HUES64 (cell line): ENCODE data around the gene LPAR1.
"Not testable (repeated sequence)": the region's sequence is repeated elsewhere in the genome, so short reads cannot be mapped to it uniquely, and the experiment has no call there.

Experiments used
- H3K27ac ChIP-seq: 2 replicates; pipeline ENCODE4 v1.7.0; 2013; ENCODE audit warnings: low read depth, low read length, inconsistent platforms
- H3K27me3 ChIP-seq: 2 replicates; pipeline ENCODE4 v1.6.1; 2013; ENCODE audit warnings: mild to moderate bottlenecking, low read length; ENCODE audit not compliant: insufficient read depth
- H3K36me3 ChIP-seq: 2 replicates; pipeline ENCODE4 v1.6.1; 2013; ENCODE audit warnings: mild to moderate bottlenecking, low read length; ENCODE audit not compliant: insufficient read depth
- H3K4me1 ChIP-seq: 2 replicates; pipeline ENCODE4 v1.6.1; 2013; ENCODE audit warnings: mild to moderate bottlenecking, low read length, moderate library complexity; ENCODE audit not compliant: insufficient read depth
- H3K4me3 ChIP-seq: 2 replicates; pipeline ENCODE4 v1.5.1; 2013; ENCODE audit warnings: mild to moderate bottlenecking, low read length, moderate library complexity
- H3K9ac ChIP-seq: 2 replicates; pipeline ENCODE4 v1.6.1; 2013; ENCODE audit warnings: mild to moderate bottlenecking, low read depth, low read length
- H3K9me3 ChIP-seq: 2 replicates; pipeline ENCODE4 v1.6.1; 2013; ENCODE audit warnings: low read depth, low read length; ENCODE audit not compliant: insufficient read depth
- WGBS: fragments of 150-250, 120-280 bp; methylation state at CpG from one replicate; pipeline ENCODE4 v1.1.7; 2013; ENCODE audit warnings: missing lambda C conversion rate; 5-methylcytosine and 5-hydroxymethylcytosine counted together

The LPAR1 gene

DNA sequence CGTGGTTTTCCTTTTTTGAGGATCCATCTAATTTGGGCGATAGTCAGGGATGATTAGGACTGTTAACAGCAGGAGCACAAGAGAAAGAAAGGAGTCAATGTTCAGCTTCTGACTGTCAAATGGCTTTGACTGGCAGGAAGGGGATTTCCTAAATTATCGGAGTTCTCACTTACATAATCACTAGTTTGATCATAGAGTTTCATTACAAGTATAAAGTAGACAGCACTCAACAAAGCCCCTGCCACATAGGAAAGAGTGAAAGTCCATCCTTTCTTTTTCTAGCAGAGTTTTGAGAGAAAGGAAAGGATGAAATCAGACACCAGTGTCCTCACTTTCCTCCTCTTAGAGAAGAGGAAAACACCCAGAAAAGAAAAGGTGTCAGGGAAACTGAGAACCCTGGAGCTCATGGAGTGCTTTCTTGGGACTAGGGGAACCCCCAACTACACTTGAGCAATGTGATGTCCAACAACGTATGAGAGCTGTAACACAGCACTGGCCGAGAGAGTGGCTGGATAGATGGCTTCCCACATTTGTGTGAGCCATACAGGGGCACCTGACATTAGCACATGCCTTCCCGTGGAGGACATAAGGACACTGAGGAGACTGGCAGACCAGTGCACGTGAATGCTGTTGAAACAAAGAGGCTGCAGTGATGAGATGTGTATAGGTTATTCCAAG lies 26.0 kb upstream of the LPAR1 start:
- no peak overlapping the region for H3K27ac ChIP-seq
- WGBS, result 91% methylated on average over 6 of the region's 7 CpGs
- no peak overlapping the region for H3K9ac ChIP-seq
- H3K36me3 ChIP-seq, result no peaks in the 10 kb centered on the region
- H3K4me3 ChIP-seq, result no peak overlapping the region
- no peaks in the 10 kb centered on the region for H3K9me3 ChIP-seq
- no peaks in the 10 kb centered on the region for H3K27me3 ChIP-seq
- H3K4me1 ChIP-seq, result no peaks in the 10 kb centered on the region

DNA sequence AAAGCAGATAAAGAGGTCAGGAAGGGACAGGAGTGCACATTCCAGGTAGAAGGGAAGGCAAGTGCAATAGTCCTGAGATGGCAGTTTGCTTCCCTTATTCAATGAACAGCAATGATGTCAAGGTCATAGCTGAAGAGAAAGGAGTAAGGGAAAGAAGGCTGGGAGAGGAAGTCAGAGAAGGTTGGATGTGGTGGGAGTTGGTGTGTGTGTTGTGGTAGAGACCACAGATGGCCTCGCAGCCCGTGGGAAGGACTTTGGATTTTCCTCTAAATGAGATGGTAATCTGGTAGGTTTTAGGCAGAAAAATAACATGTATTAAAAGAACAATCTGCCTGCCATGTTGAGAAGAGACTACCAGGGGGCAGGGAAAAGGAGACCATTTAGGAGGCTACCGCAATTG lies 25.1 kb upstream of the LPAR1 start:
- Histone ChIP-seq H3K36me3 (no peaks in the 10 kb centered on the region), H3K9me3 (no peaks in the 10 kb centered on the region), H3K9ac (no peak overlapping the region), H3K27ac (no peak overlapping the region), H3K27me3 (no peaks in the 10 kb centered on the region), H3K4me1 (no peaks in the 10 kb centered on the region), H3K4me3 (no peak overlapping the region)
- WGBS, result 92% methylated on average over 3 of the region's 3 CpGs

DNA sequence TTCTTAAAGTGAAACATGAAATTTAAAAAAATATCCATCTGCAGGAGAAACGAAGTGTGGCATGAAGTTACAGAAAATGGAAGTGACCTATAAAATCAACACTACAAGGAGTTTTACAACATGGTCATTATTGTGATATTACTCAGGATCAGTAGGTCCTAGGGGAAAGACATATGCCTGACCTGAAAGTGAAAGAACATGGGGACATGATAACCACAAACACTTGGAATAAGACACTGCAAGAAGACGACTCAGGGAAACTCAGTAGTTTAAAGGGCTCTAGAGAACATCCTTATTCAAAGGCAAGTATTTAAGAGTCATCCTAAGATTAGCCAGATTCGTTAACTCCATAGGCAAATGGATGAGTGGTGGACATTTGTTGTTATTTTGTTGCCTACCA lies 19.9 kb upstream of the LPAR1 start:
- Histone ChIP-seq H3K9ac (no peak overlapping the region), H3K27me3 (no peaks in the 10 kb centered on the region), H3K9me3 (no peaks in the 10 kb centered on the region)

DNA sequence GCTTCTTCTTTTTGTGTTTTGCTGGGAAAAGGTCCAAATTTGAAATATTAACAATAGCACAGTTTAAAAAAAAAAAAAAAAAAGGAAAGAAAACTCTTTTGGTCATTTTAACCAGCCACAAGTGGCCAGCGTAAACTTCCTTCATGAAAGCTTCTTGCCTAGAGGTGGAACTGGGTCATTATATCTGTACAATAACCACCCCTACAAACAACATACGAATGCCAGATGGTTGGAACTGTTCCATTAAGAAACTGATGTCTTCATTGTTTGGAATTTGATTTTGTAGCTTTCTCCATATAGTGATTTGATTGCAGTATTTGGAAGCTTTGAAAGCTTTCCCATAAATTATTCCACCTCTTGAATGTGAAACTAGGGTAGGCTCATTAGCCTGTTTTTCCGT lies 18.3 kb upstream of the LPAR1 start:
- Histone ChIP-seq H3K9ac (no peak overlapping the region), H3K4me1 (no peaks in the 10 kb centered on the region), H3K9me3 (no peaks in the 10 kb centered on the region), H3K27ac (no peak overlapping the region), H3K27me3 (no peaks in the 10 kb centered on the region), H3K4me3 (no peak overlapping the region), H3K36me3 (no peaks in the 10 kb centered on the region)
- WGBS, result 86% methylated on average over 1 of the region's 3 CpGs

More for the DNA sequence above, 19.9 kb upstream of the LPAR1 start:
- Histone ChIP-seq H3K27ac (no peak overlapping the region), H3K4me3 (no peak overlapping the region), H3K4me1 (no peaks in the 10 kb centered on the region), H3K36me3 (no peaks in the 10 kb centered on the region)
- 98% methylated on average over 2 of the region's 3 CpGs for WGBS

DNA sequence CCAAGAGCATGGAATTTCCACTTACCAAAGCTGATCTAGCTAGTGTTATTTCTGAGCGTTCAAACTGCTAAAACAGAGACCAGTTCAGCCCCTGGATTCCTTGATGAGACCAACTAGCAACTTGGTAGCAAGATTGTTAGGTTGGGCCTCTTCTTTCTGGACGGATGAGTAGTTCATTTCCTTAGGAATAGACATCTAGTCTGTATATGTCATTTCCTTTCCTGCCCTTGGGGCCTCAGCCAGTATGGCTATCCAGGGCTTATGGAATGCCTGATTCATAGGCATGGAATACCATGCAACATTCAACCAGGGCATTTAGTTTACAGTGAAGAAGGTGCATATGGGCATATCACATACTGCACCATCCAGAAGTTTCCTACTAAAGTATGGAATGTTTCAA lies 14.5 kb upstream of the LPAR1 start:
- Histone ChIP-seq H3K4me3 (no peak overlapping the region), H3K4me1 (no peaks in the 10 kb centered on the region), H3K36me3 (no peaks in the 10 kb centered on the region), H3K27ac (no peak overlapping the region), H3K27me3 (no peaks in the 10 kb centered on the region), H3K9me3 (no peaks in the 10 kb centered on the region), H3K9ac (no peak overlapping the region)
- 92% methylated on average over 2 of the region's 2 CpGs for WGBS

GRCh38 chr9:111051400-111051799 lies 13.1 kb upstream of the LPAR1 start:
- Histone ChIP-seq H3K4me1 (no peaks in the 10 kb centered on the region), H3K9ac (no peak overlapping the region), H3K27ac (no peak overlapping the region), H3K27me3 (no peaks in the 10 kb centered on the region), H3K9me3 (no peaks in the 10 kb centered on the region), H3K4me3 (no peak overlapping the region), H3K36me3 (no peaks in the 10 kb centered on the region)
- 82% methylated on average over 1 of the region's 3 CpGs for WGBS

GRCh38 chr9:111050819-111051218 lies 12.5 kb upstream of the LPAR1 start:
- H3K36me3 ChIP-seq, result no peaks in the 10 kb centered on the region
- H3K4me1 ChIP-seq, result no peaks in the 10 kb centered on the region
- H3K27ac ChIP-seq, result no peak overlapping the region
- no peak overlapping the region for H3K9ac ChIP-seq
- H3K27me3 ChIP-seq, result no peaks in the 10 kb centered on the region
- H3K9me3 ChIP-seq, result no peaks in the 10 kb centered on the region; the same call in 1 of the 2 replicates
- H3K4me3 ChIP-seq, result no peak overlapping the region

- H3K4me1 ChIP-seq, H3K27me3 ChIP-seq, H3K9ac ChIP-seq, H3K36me3 ChIP-seq, H3K9me3 ChIP-seq, H3K4me3 ChIP-seq, H3K27ac ChIP-seq: not testable (repeated sequence)
- 97% methylated on average over 2 of the region's 2 CpGs for WGBS
These were observed 9.0 kb upstream of the LPAR1 start for GRCh38 chr9:111047287-111047686.

DNA sequence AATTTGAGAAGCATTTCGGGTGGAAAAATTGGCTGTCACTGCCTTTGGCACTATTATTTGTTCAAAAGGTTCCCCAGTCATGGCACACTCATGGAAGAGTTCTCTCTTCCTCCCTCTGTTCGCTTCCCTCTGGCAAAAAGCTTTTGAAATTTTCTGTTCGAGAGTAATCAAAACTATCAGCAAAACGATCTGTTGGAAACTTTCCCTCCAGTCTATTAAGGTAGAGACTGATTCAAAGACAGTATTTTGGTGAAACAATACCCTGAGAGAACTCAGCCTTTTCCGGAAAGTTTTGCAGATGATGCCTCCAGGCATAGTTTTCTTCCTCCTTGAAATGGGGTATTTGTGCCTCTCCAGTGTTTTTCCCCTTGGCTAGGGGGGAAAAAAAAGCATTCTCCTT lies 3.6 kb upstream of the LPAR1 start:
- Histone ChIP-seq H3K36me3 (no peaks in the 10 kb centered on the region), H3K27ac (no peak overlapping the region), H3K4me1 (peaks cover 3% of the 10 kb centered on the region; the same call in 1 of the 2 replicates), H3K9ac (no peak overlapping the region), H3K27me3 (peaks cover 27% of the 10 kb centered on the region), H3K9me3 (peaks cover 6% of the 10 kb centered on the region; the same call in 1 of the 2 replicates), H3K4me3 (no peak overlapping the region)
- 86% methylated on average over 5 of the region's 5 CpGs for WGBS

DNA sequence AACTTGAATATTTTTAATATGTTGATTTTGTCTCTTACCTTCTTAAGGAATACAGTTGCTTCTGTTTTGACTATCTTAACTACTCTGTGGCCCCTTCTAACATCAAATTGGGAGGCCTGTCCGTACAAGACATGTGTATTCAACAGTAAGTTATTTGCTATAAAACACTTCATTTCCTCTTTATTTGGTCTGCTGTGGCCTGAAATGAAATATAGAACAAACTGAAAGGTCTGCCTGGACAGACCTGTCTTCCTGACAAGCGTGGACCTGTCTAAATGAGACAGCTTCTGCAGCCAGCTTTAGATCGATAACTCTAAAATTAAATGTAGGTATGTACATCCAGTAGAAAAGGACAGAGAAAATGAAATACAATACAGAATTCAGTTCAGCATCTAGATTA lies 2.2 kb upstream of the LPAR1 start:
- H3K4me3 ChIP-seq, result no peak overlapping the region
- H3K36me3 ChIP-seq, result no peaks in the 10 kb centered on the region
- no peak overlapping the region for H3K9ac ChIP-seq
- H3K4me1 ChIP-seq, result peaks cover 7% of the 10 kb centered on the region; the same call in 1 of the 2 replicates
- H3K27me3 ChIP-seq, result peaks cover 32% of the 10 kb centered on the region
- no peak overlapping the region for H3K27ac ChIP-seq
- 93% methylated on average over 3 of the region's 3 CpGs for WGBS
- 0 out of 2 replicates have a peak, but pooled peaks cover 6% of the 10 kb centered on the region for H3K9me3 ChIP-seq

DNA sequence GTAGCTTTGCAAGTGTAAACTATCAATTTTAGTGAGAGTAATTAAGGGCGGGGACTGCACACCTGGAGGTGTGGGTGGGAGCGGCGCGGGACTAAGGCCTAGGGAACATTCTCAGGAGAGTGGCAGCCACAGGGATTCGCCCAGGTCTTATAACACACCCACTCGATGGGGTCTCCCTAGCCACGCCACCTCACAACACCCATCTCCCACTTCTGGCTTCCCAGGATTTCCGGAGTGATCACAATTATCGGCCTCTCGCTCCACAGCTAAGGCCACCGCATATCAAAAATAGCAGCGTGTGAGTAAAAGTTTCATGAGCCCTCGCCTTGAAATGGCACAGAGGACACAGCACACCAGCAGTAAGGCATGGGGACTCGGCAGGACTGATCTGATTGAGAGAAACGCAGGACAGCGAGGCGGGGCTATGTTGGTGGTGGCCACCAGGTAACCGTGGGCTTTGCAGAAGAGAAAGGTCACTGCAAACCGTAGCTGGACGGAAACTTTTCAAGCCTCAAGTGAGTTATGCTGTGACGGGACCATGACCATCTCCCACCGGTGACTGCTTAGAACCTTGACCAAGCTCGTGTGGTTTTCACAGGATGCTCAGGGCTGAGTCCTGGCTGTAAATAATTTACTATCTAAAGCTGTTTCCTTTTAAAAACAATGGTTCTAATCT lies 1.1 kb upstream of the LPAR1 start:
- no peak overlapping the region for H3K9ac ChIP-seq
- H3K4me1 ChIP-seq, result peaks cover 7% of the 10 kb centered on the region; the same call in 1 of the 2 replicates
- H3K9me3 ChIP-seq, result no peaks in the 10 kb centered on the region
- H3K27me3 ChIP-seq, result peaks cover 32% of the 10 kb centered on the region
- WGBS, result 54% methylated on average over 23 of the region's 23 CpGs
- H3K36me3 ChIP-seq, result no peaks in the 10 kb centered on the region
- peak overlapping the region; percentile 60 for H3K4me3 ChIP-seq
- no peak overlapping the region for H3K27ac ChIP-seq
